ENCODE data around the gene UIMC1. TPM values are rescaled to one million over a fixed set of nuclear protein-coding genes. Genes with fewer than 3 reads are reported as not detected.

The UIMC1 gene
- total RNA-seq, 4 donors from 2014 or later = 10.4 to 24.3 (median 20.2) TPM

DNA sequence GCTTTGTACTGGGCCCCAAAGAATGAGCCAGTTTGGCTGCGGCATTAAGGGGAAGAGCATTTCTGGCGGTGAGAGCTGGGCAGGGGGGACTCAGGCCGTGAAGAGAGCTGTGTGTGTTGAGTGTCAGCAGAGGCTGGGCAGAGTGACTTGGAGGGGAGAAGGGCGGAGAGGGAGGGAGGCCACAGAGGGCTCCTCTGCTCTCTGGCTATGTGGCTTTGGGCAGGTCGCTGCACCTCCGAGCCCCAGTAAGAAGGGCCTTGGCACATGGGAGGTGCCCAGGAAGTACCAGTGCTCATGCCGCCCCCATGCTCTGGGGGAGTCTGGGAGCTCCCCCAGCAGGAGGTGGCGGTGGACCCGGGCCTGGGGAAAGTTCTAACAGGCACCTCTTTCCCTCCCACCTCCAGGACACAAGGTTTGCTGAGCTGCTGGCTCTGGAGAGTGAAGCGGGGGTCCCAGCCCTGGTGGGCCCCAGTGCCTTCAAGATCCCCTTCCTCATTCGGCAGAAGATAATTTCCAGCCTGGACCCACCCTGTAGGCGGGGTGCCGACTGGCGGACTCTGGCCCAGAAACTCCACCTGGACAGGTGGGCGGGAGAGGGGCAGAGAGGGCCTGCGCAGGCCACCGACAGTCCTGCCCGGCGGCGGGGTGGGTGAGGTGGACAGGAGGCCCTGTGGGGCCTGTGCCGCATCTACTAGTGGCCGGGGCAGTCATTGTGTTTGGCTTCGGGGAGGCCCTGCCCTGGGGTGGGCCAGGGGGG, 127.5 kb downstream of the UIMC1 start:
- no peak overlapping the region for H3K4me3 ChIP-seq
- in situ Hi-C loops (cut with MboI; ENCODE audit: low sequenced_read_pairs in 4 of 4) (no loop called here), intact Hi-C loops (cut with DNase I; ENCODE audit: low total_unique reads) (no loop called here)
- H3K9me3 ChIP-seq = no peaks in the 10 kb centered on the region
- H3K4me1 ChIP-seq = no peaks in the 10 kb centered on the region
- H3K27me3 ChIP-seq = peaks cover 0 to 14% (median 11%) of the 10 kb centered on the region in 3 donors
- H3K36me3 ChIP-seq = no peaks in the 10 kb centered on the region
- no peak overlapping the region for H3K27ac ChIP-seq
- no peak for ATAC-seq
- no peak for DNase-seq
- TF ChIP-seq, protein P1, sequence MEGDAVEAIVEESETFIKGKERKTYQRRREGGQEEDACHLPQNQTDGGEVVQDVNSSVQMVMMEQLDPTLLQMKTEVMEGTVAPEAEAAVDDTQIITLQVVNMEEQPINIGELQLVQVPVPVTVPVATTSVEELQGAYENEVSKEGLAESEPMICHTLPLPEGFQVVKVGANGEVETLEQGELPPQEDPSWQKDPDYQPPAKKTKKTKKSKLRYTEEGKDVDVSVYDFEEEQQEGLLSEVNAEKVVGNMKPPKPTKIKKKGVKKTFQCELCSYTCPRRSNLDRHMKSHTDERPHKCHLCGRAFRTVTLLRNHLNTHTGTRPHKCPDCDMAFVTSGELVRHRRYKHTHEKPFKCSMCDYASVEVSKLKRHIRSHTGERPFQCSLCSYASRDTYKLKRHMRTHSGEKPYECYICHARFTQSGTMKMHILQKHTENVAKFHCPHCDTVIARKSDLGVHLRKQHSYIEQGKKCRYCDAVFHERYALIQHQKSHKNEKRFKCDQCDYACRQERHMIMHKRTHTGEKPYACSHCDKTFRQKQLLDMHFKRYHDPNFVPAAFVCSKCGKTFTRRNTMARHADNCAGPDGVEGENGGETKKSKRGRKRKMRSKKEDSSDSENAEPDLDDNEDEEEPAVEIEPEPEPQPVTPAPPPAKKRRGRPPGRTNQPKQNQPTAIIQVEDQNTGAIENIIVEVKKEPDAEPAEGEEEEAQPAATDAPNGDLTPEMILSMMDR (IDR thresholded peaks at IDR 0.05 in 4 of 5, conservative IDR thresholded peaks at IDR 0.05 in 1 of 5) = no peak
- no peak for TF ChIP-seq POLR2A (IDR thresholded peaks at IDR 0.05)

DNA sequence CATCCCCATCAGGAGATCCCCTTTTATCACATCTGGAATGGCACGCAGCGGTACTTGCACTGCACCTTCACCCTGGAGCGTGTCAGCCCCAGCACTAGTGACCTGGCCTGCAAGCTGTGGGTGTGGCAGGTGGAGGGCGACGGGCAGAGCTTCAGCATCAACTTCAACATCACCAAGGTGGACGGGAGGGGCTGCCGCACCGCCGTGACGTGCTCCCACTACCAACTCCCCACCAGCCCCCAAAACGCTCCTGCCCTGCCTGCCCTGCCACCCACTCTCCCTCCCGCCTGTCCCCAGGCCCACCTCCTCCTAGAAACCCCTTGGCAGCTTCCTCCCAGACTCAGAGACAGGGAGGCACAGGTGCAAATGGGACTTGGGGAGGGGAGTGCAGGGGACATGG, 128.1 kb downstream of the UIMC1 start:
- H3K27me3 ChIP-seq = peaks cover 0 to 14% (median 11%) of the 10 kb centered on the region in 3 donors
- no peak overlapping the region for H3K27ac ChIP-seq
- no peaks in the 10 kb centered on the region for H3K4me1 ChIP-seq
- no peak for TF ChIP-seq POLR2A (IDR thresholded peaks at IDR 0.05)
- TF ChIP-seq, protein P1 (IDR thresholded peaks at IDR 0.05 in 4 of 5, conservative IDR thresholded peaks at IDR 0.05 in 1 of 5) = no peak
- in situ Hi-C loops (cut with MboI; ENCODE audit: low sequenced_read_pairs in 4 of 4) (no loop called here), intact Hi-C loops (cut with DNase I; ENCODE audit: low total_unique reads) (no loop called here)
- no peak for ATAC-seq
- no peak for DNase-seq
- no peak overlapping the region for H3K4me3 ChIP-seq
- no peaks in the 10 kb centered on the region for H3K9me3 ChIP-seq
- H3K36me3 ChIP-seq = no peaks in the 10 kb centered on the region

DNA sequence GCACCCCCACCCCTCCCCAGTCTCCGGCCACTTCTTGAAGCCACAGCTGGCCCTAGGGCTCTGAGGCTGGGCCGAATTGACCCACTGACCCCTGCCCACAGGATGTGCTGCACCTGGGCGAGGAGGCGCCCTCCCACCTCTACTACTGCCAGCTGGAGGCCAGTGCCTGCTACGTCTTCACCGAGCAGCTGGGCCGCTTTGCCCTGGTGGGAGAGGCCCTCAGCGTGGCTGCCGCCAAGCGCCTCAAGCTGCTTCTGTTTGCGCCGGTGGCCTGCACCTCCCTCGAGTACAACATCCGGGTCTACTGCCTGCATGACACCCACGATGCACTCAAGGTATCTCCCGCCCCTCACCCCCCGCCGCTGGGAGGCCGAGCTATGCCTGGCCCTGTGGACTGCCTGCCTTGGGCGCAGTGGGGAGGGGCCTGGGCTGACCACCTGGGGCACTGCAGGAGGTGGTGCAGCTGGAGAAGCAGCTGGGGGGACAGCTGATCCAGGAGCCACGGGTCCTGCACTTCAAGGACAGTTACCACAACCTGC, 128.7 kb downstream of the UIMC1 start:
- Histone ChIP-seq H3K9me3 (no peaks in the 10 kb centered on the region), H3K4me1 (no peaks in the 10 kb centered on the region), H3K27me3 (peaks cover 0 to 14% (median 11%) of the 10 kb centered on the region in 3 donors), H3K27ac (no peak overlapping the region), H3K4me3 (no peak overlapping the region), H3K36me3 (no peaks in the 10 kb centered on the region)
- TF ChIP-seq, protein P1 (IDR thresholded peaks at IDR 0.05 in 4 of 5, conservative IDR thresholded peaks at IDR 0.05 in 1 of 5) = no peak
- no peak for TF ChIP-seq POLR2A (IDR thresholded peaks at IDR 0.05)
- DNase-seq (no peak), ATAC-seq (no peak)
- in situ Hi-C loops (cut with MboI; ENCODE audit: low sequenced_read_pairs in 4 of 4) = no loop called here
- intact Hi-C loops (cut with DNase I; ENCODE audit: low total_unique reads) = no loop called here

DNA sequence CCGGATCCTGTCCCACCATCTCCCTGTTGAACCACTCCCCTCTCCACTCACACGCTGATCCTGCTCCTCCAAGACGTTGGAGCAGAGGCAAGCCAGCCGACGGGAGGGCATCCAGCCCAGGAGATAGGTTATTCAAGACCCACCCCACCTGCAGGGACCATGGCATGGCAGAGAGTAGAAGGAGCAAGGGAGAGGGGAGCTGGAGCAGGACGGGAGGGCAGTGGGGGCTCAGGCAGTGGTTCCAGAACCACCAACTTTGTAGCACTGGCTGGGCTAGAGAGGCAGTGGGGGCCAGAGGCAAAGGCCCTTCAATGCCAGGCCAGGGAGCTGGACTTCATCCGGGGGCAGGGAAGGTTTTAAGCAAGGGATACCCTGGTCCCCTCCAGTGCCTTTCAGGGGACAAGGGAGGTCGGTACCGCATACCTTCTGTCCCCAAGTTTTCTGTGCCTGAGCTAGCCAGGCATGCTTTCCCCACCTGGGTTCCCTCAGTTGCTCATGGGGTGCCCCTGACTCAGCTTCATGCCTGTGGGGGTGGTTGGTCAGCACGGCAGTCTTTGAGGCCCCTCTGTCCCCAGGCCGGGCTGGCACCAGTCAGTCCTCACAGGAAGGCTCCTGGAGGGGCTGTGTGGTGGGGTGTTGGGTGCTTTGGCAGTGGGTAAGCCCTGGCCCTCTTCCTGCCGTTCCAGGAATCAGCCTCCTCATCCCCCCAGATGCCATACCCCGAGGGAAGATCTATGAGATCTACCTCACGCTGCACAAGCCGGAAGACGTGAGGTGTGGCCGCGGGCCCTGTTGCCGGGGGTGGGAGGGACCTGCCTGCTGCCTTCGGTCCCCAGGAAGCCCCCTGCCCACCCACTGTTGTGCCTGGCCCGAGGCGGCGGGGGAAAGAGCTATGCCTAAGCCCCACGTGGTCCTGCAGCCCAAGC, 129.8 kb downstream of the UIMC1 start:
- intact Hi-C loops (cut with DNase I; ENCODE audit: low total_unique reads) (no loop called here), in situ Hi-C loops (cut with MboI; ENCODE audit: low sequenced_read_pairs in 4 of 4) (no loop called here)
- ATAC-seq (no peak), DNase-seq (no peak)
- Histone ChIP-seq H3K4me1 (no peaks in the 10 kb centered on the region), H3K9me3 (no peaks in the 10 kb centered on the region), H3K36me3 (no peaks in the 10 kb centered on the region), H3K27ac (no peak overlapping the region), H3K4me3 (no peak overlapping the region), H3K27me3 (peaks cover 0 to 14% (median 11%) of the 10 kb centered on the region in 3 donors)
- TF ChIP-seq POLR2A (IDR thresholded peaks at IDR 0.05) = no peak
- TF ChIP-seq, protein P1 (IDR thresholded peaks at IDR 0.05 in 4 of 5, conservative IDR thresholded peaks at IDR 0.05 in 1 of 5) = no peak

Data from gastrocnemius medialis (tissue), 4 donors.